NCI-H446 treated with DMSO at 0.1 percent for 48 hours (cell line): ENCODE data around the gene AEBP1.
A peak's percentile ranks its signal among the peaks of the same experiment; 100 is the strongest.

ENCODE experiments used
- DNase-seq: peaks from one replicate; lab custom pipeline; 2025; lab: John Stamatoyannopoulos, UW

AEBP1 gene

GRCh38 chr7:44066494-44067063 is 37.6 kb upstream of the AEBP1 start:
- no peak for DNase-seq

- no peak for DNase-seq
Observed at GRCh38 chr7:44067064-44067951, 36.8 kb upstream of the AEBP1 start.

- no peak for DNase-seq
Observed at GRCh38 chr7:44068054-44068453, 36.1 kb upstream of the AEBP1 start.

- DNase-seq: no peak
Observed at GRCh38 chr7:44071726-44072363, 32.3 kb upstream of the AEBP1 start.

GRCh38 chr7:44072364-44073231 is 31.5 kb upstream of the AEBP1 start:
- peak; percentile 48 for DNase-seq

GRCh38 chr7:44073664-44074348 is 30.3 kb upstream of the AEBP1 start:
- DNase-seq: no peak

- DNase-seq: no peak
Observed at GRCh38 chr7:44074349-44074695, 29.8 kb upstream of the AEBP1 start.

GRCh38 chr7:44075296-44076075 is 28.7 kb upstream of the AEBP1 start:
- no peak for DNase-seq

- no peak for DNase-seq
Observed at GRCh38 chr7:44076101-44076895, 27.8 kb upstream of the AEBP1 start.

GRCh38 chr7:44077061-44077460 is 27.1 kb upstream of the AEBP1 start:
- DNase-seq: no peak

GRCh38 chr7:44077681-44078091 is 26.5 kb upstream of the AEBP1 start:
- DNase-seq: no peak

- DNase-seq: no peak
Observed at GRCh38 chr7:44078521-44078920, 25.6 kb upstream of the AEBP1 start.

- DNase-seq: no peak
Observed at GRCh38 chr7:44079331-44080021, 24.7 kb upstream of the AEBP1 start.

GRCh38 chr7:44080118-44080517 is 24.0 kb upstream of the AEBP1 start:
- no peak for DNase-seq

- DNase-seq: no peak
Observed at GRCh38 chr7:44080686-44081265, 23.4 kb upstream of the AEBP1 start.

GRCh38 chr7:44081266-44081748 is 22.8 kb upstream of the AEBP1 start:
- DNase-seq: no peak

- peak; percentile 98 for DNase-seq
Observed at GRCh38 chr7:44082541-44083207, 21.5 kb upstream of the AEBP1 start.

- no peak for DNase-seq
Observed at GRCh38 chr7:44083796-44084195, 20.3 kb upstream of the AEBP1 start.
